Esophagus muscularis mucosa (tissue), 4 donors: ENCODE results near the gene ZBTB37. TPM values are rescaled to one million over a fixed set of nuclear protein-coding genes. Genes with fewer than 3 reads are reported as not detected.
"Not testable (repeated sequence)": the region's sequence is repeated elsewhere in the genome, so short reads cannot be mapped to it uniquely, and the experiment has no call there.

Source experiments
- DNase-seq: peaks from one replicate; pipeline ENCODE4 v3.0.0-alpha.2; 2017; ENCODE audit errors: extremely low spot score
- H3K27ac ChIP-seq, 4 donors: fragments of 200-600 bp; sonication (generic); replicated peaks in 1 of 4; 1 replicate in 3 of 4; 2 replicates in 1 of 4; pipeline ENCODE4 v1.5.1; 2016 to 2019; ENCODE audit warnings: mild to moderate bottlenecking in 1 of 4
- H3K27me3 ChIP-seq, 4 donors: fragments of 200-600 bp; sonication (generic); one replicate each; pipeline versions ENCODE4 v1.5.1 to v1.6.0; 2016 to 2019
- H3K36me3 ChIP-seq, 4 donors: fragments of 200-600 bp; sonication (generic); one replicate each; pipeline ENCODE4 v1.5.1; 2016 to 2019
- H3K4me1 ChIP-seq, 4 donors: fragments of 200-600 bp; sonication (generic); one replicate each; pipeline ENCODE4 v1.5.1; 2016 to 2019
- H3K4me3 ChIP-seq, 4 donors: fragments of 200-600 bp; sonication (generic); 1 replicate in 2 of 4; 2 replicates in 2 of 4; pipeline ENCODE4 v1.5.1; 2016 to 2019; ENCODE audit warnings: mild to moderate bottlenecking in 4 of 4, moderate library complexity in 1 of 4
- H3K9me3 ChIP-seq, 4 donors: fragments of 200-600 bp; sonication (generic); 1 replicate in 3 of 4; 2 replicates in 1 of 4; pipeline ENCODE4 v1.5.1; 2016 to 2019
- CTCF ChIP-seq, 3 experiments: fragments of 200-600 bp in 2 of 3; fragments of 450-650 bp in 1 of 3; sonication (generic) in 2 of 3; IDR thresholded peaks; one replicate each; pipeline ENCODE4 v1.5.1; 2017 to 2019; ENCODE audit warnings: antibody characterized with exemption in 3 of 3, mild to moderate bottlenecking in 2 of 3, moderate library complexity in 1 of 3
- EP300 ChIP-seq: sonication (generic); formaldehyde crosslinking; IDR thresholded peaks from one replicate; pipeline ENCODE4 v1.6.1; 2017; ENCODE audit warnings: antibody characterized with exemption
- POLR2A ChIP-seq: fragments of 450-650 bp; IDR thresholded peaks from one replicate; pipeline ENCODE4 v1.6.1; 2017; ENCODE audit warnings: antibody characterized with exemption, moderate library complexity, mild to moderate bottlenecking, low read depth
- POLR2AphosphoS5 ChIP-seq, 2 donors: sonication (generic); formaldehyde crosslinking; IDR thresholded peaks; one replicate each; pipeline ENCODE4 v1.6.1; 2017; ENCODE audit warnings: antibody characterized with exemption in 2 of 2
- WGBS: methylation state at CpG from one replicate; pipeline ENCODE4 v1.1.5; 2018; 5-methylcytosine and 5-hydroxymethylcytosine counted together
- intact Hi-C: fragments of 100-400 bp; cut with DNase I; formaldehyde crosslinking; loops from one replicate; pipeline ENCODE4 v1.15.1; 2023
- total RNA-seq, 4 donors: library from RNA; depleted of rRNA; stranded (reverse); fragments of >200 nt; gene quantifications; one replicate each; pipeline versions ENCODE4 v1.1.0 to v1.2.1, GENCODE V29; 2016

ZBTB37 gene
- total RNA-seq, 4 donors from 2014 or later: 6.1 to 9.3 (median 7.0) TPM

- H3K9me3 ChIP-seq: no peaks in the 10 kb centered on the region
- 96% methylated on average over 8 of the region's 8 CpGs for whole genome bisulfite sequencing
- peaks cover 0 to 6% (median 4%) of the 10 kb centered on the region in 4 donors for H3K36me3 ChIP-seq
- H3K27me3 ChIP-seq: no peaks in the 10 kb centered on the region
- TF ChIP-seq POLR2AphosphoS5 (IDR thresholded peaks at IDR 0.05): no peak
- TF ChIP-seq CTCF (IDR thresholded peaks at IDR 0.05): no peak
- TF ChIP-seq EP300: no peak
- no peak for TF ChIP-seq POLR2A
- intact Hi-C loops: no loop called here
- no peak overlapping the region for H3K27ac ChIP-seq
- no peak overlapping the region for H3K4me3 ChIP-seq
- no peak for DNase-seq
- H3K4me1 ChIP-seq: peaks cover 0 to 7% (median 0%) of the 10 kb centered on the region in 4 donors
Measured at GRCh38 chr1:173925306-173926242, 57.4 kb downstream of the ZBTB37 start.

- H3K36me3 ChIP-seq: peaks cover 3 to 42% (median 19%) of the 10 kb centered on the region in 4 donors
- intact Hi-C loops, DNase-seq, H3K4me3 ChIP-seq, H3K4me1 ChIP-seq, H3K9me3 ChIP-seq, H3K27me3 ChIP-seq, H3K27ac ChIP-seq: not testable (repeated sequence)
- 96% methylated on average over 5 of the region's 5 CpGs for WGBS
Measured at GRCh38 chr1:173930541-173930940, 62.4 kb downstream of the ZBTB37 start.

GRCh38 chr1:173934440-173934839 is 66.3 kb downstream of the ZBTB37 start:
- TF ChIP-seq EP300: no peak
- no peak for TF ChIP-seq CTCF (IDR thresholded peaks at IDR 0.05)
- no peak for TF ChIP-seq POLR2A
- TF ChIP-seq POLR2AphosphoS5 (IDR thresholded peaks at IDR 0.05): no peak
- 96% methylated on average over 1 of the region's 1 CpG for WGBS
- no peak for DNase-seq
- no peaks in the 10 kb centered on the region for H3K4me1 ChIP-seq
- no peaks in the 10 kb centered on the region for H3K27me3 ChIP-seq
- intact Hi-C loops: no loop called here
- H3K27ac ChIP-seq: no peak overlapping the region
- no peak overlapping the region for H3K4me3 ChIP-seq
- H3K9me3 ChIP-seq: no peaks in the 10 kb centered on the region
- peaks cover 20 to 77% (median 50%) of the 10 kb centered on the region in 4 donors for H3K36me3 ChIP-seq

- Histone ChIP-seq H3K36me3 (peaks cover 44 to 89% (median 72%) of the 10 kb centered on the region in 4 donors), H3K27me3 (no peaks in the 10 kb centered on the region), H3K4me3 (no peak overlapping the region), H3K9me3 (no peaks in the 10 kb centered on the region), H3K4me1 (no peaks in the 10 kb centered on the region), H3K27ac (no peak overlapping the region)
- 68% methylated on average over 2 of the region's 2 CpGs for WGBS
- no peak for TF ChIP-seq POLR2AphosphoS5 (IDR thresholded peaks at IDR 0.05)
- no peak for TF ChIP-seq POLR2A
- TF ChIP-seq CTCF (IDR thresholded peaks at IDR 0.05): no peak
- TF ChIP-seq EP300: no peak
- intact Hi-C loops: no loop called here
- no peak for DNase-seq
Measured at GRCh38 chr1:173937062-173937461, 68.9 kb downstream of the ZBTB37 start.

- TF ChIP-seq POLR2AphosphoS5 (IDR thresholded peaks at IDR 0.05) (no peak), POLR2A (no peak), CTCF (IDR thresholded peaks at IDR 0.05) (no peak), EP300 (no peak)
Measured at GRCh38 chr1:173946380-173946921, 78.3 kb downstream of the ZBTB37 start.

More at GRCh38 chr1:173946380-173946921, 78.3 kb downstream of the ZBTB37 start:
- WGBS: 81% methylated on average over 4 of the region's 4 CpGs
- DNase-seq: no peak
- Histone ChIP-seq H3K27me3 (no peaks in the 10 kb centered on the region), H3K27ac (no peak overlapping the region), H3K9me3 (no peaks in the 10 kb centered on the region), H3K4me1 (no peaks in the 10 kb centered on the region), H3K36me3 (peaks cover 69 to 100% (median 94%) of the 10 kb centered on the region in 4 donors), H3K4me3 (no peak overlapping the region)
- intact Hi-C loops: no loop called here
